Measurements from ENCODE around the gene TSNAXIP1.
"Not testable (repeated sequence)": the region's sequence is repeated elsewhere in the genome, so short reads cannot be mapped to it uniquely, and the experiment has no call there.

Gene TSNAXIP1

DNA sequence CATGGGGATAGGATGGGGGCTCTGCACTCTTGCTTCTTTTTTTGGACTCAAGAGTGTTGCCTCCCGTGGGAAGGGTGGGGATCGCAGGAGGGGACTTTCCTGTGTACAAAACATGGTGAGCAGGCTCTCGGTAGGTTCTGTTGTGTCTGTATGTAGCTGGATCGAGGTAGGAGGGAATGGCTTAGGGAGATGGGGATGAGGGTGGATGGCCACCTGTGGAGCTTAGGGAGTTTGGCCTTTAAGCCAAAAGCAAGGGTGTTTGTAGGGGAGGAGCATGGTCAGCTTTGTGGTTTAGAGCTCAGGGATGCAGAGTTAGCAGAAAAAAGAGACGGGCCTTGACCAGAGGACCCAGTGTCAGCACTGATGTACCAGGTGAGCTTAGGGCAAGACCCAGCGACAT lies 55.2 kb downstream of the TSNAXIP1 start:
- DNase-seq, result no peak

GRCh38 chr16:67862623-67863583 lies 56.2 kb downstream of the TSNAXIP1 start:
- DNase-seq, result no peak

- DNase-seq, result not testable (repeated sequence)
Measured at GRCh38 chr16:67864044-67864443, 57.4 kb downstream of the TSNAXIP1 start.

DNA sequence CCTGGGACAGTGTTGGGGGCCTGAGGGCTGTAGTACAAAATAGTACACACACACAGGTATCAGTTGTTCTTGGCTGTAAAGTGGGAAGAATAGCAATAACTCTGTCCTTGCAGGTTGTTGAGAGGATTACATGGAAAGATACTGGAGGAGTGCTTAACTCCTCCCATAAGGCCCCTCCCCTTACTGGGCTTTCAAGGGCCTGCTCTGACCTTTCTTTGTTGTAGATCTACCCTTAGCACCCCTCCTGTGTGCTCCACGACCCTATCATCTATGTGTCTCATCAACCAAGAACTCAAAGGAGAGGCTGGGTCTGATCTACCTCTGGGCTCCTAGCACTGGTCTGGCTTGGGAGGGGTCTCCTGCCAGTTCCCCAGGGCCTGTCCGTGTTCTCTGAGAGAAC lies 57.9 kb downstream of the TSNAXIP1 start:
- no peak for DNase-seq

DNA sequence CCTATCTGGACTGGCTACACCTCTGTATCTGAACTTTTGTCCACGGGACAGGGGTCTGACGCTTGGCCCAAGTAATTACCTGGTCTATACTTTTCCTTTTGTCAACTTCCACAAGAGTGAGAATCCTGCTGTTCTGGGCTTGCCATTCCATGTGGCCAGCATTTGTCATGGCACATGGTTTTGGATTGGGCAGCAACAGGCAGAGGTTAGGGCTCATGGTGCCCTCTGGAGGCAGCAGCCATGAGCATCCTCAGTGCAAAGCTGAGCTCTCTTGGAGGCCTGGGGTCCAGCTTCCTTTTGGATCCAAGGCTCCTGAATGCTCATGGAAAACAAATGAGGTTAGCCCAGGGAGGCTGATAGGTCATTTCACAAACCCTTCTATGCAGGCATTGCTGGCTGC lies 58.6 kb downstream of the TSNAXIP1 start:
- no peak for DNase-seq

DNA sequence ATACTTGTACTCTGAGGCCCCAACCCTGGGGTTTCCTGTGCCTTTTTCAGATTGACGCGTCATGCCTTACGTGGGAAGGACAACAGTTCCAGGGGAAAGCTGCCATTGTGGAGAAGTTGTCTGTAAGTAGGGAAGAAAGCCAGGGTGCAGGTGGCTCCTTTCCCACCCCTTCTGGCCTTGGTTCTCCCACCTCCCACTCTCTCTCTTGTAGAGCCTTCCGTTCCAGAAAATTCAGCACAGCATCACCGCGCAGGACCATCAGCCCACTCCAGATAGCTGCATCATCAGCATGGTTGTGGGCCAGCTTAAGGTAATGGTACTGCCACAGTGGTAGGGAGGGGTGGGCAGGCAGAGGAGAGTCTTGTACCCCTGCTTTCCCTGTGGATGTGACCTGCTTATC lies 61.6 kb downstream of the TSNAXIP1 start:
- no peak for DNase-seq

DNA sequence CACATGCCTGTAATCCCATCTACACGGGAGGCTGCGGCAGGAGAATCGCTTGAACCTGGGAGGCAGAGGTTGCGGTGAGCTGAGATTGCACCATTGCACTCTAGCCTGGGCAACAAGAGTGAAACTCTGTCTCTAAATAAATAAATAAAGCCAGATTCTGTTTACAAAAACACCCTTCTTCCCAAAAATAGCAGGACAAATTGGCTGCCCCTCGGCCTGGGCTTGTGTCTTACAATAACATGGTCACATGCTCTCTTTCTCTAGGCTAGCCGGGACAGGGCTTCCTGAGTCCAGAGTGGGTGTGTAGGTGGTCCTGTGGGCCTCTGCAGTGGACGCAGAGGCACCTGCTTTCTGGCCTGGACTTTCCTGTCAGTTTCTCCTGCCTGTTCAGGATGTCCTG lies 63.0 kb downstream of the TSNAXIP1 start:
- no peak for DNase-seq

- DNase-seq, result no peak
Measured at GRCh38 chr16:67871256-67871655, 64.6 kb downstream of the TSNAXIP1 start.

DNA sequence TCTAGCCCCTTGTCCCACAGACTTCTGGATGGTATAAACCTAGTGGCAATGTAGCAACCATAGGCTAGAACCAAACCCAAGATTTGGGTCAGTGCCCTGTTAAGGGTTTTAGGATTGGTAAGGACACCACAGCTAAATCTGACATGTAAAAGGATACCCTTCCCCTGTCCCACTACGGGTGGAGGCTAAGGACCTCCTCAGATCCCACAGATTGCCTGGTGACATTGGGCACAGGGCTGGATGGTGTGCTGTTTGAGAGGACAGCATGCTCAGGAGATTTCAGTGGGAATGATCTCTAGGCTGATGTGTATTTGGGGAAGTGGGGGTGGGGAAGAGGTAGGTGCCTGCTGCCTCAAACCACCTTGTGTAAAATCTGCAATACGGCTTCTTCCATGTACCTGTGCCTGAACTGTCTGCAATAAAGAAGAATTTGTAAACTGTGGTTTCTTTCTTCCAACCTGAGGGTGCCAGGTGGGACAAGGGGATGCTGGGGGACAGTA lies 65.5 kb downstream of the TSNAXIP1 start:
- DNase-seq, result no peak

DNA sequence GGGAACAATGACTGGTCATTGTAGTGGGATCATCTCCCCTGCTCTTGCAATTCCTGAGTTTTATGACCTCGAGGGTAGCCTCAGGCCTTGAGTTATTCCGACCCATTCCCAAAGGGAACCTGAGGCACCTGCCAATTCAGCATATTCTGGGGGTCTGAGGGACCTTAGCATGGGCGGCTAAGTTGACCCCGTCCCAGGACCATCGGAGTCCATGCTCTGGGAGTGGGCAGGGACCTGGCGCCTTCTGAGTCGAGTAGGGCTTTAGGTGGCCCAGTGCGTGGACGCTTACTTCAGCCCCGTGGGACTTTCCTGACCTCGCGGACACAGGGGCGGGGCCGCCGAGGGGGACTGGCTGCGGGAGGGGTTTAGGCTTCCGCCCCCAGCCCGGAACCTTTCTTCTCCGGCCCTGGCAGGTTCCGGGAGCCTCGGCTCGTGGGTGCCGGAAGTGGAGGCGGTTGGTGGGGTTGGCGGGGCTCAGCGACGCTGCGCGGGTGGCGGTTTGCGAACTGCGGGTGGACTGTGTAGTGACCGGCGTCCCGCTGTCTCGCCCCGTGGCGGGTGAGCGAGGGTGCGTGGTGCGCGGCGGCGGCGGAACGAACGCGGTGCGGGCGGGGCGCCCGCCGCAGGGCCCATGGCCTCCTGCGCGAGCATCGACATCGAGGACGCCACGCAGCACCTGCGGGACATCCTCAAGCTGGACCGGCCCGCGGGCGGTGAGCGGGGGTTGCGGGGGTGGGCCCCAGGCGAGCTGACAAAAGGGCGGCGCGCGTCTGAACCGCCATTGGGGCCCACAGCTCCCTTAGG lies 66.1 kb downstream of the TSNAXIP1 start, which contains the start of gene EDC4:
TSS of gene EDC4 (plus strand) at position 422 of the 804 bp plus-strand sequence. CDS start at position 632, 210 bp downstream.
- peak; percentile 55 for DNase-seq

GRCh38 chr16:67873435-67874370 lies 67.0 kb downstream of the TSNAXIP1 start:
- no peak for DNase-seq

GRCh38 chr16:67874372-67874771 lies 67.7 kb downstream of the TSNAXIP1 start:
- no peak for DNase-seq

GRCh38 chr16:67877064-67877463 lies 70.4 kb downstream of the TSNAXIP1 start:
- DNase-seq, result no peak

Data from NCI-H2227 treated with DMSO at 0.1 percent for 48 hours (cell line).